Fibroblast of skin of abdomen (primary cell): ENCODE measurements around the gene IL1RAPL1.
A peak's percentile ranks its signal among the peaks of the same experiment; 100 is the strongest.

ENCODE experiments used
- DNase-seq: peaks from one replicate; pipeline ENCODE4 v3.0.0-alpha.2; 2013

The IL1RAPL1 gene

DNA sequence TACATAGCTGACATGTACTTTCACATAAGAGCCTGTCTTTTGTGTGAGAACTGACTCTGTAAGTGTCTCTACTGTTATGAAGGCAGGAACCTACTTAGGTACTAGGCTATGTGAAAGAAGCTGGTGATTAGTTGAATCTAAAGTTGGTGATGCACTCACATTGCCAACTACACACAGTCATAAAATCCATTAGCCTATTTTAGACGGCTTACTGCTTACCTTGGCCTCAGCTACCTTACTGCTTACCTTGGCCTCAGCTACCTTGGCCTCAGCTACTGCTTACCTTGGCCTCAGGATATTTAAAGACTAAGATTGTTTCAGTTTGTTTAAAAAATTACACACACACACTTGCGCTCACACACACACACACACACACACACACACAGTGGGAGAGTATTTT lies 549.7 kb downstream of the IL1RAPL1 start:
- no peak for DNase-seq

DNA sequence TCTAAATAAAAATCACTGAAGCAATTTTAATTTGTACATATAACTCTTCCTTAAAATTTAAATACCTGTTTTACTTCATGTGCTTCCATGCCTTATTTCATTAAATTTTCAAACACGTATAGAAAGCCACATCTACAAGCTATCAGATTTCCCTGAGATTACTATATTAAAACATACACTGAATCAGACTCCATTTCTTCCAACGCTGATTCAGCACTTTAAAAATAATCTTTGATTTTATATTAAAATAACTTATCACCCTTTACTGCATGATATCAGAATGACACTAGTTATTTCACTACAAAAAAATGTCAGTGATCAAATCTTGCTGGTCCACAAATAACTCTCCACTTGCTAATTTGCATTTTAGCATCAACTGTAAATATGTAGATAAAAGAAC lies 550.8 kb downstream of the IL1RAPL1 start:
- DNase-seq: no peak

DNA sequence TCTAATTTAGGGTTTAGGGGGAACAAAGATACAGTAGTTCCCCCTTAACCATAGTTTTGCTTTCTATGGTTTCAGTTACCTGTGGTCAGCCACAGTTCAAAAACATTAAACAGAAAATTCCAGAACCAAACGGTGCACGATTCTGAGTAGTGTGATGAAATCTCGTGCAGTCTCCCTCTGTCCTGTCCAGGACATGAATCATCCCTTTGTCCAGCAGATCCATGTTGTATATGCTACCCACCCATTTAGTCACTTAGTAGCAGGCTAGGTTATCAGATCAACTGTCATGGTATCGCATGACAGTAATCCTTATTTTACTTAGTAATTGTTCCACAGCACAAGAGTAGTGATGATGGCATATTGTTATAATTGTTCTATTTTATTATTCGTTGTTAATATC lies 556.1 kb downstream of the IL1RAPL1 start:
- DNase-seq: no peak

DNA sequence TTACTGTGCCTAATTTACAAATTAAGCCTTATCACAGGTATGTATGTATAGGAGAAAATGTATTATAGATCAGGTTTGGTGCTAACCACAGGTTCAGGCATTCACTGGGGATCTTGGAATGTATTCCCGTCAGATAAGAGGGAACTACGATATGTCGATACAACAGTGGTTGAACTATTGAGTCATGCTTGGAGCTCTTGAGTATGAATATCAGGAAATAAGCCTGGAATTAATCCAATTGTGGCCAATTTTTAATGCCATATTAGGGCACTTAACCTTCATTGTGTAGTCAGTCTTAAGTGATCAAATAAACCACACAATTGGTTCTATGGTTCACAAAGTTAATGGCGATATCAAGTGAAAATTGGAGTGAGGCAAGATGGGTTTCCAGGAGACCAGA lies 556.5 kb downstream of the IL1RAPL1 start:
- no peak for DNase-seq

DNA sequence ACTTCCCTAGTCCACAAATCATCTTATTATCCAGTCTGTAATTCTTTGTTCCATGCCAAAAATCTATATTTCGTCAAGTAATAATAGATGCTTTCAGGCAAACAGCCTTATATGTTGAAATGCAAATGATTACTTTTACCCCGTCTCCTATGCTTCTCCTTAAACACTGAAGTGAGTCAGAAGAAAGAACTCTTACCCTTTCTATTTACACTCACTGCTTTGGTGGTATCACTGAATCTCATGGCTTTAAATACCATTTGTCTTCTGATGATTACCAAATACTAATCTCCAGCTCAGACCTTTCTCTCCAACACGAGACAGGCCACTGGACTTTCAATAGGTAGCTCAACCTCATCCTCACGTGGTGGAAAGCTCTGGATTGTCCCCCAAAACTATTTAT lies 558.1 kb downstream of the IL1RAPL1 start:
- peak; percentile 2 for DNase-seq

DNA sequence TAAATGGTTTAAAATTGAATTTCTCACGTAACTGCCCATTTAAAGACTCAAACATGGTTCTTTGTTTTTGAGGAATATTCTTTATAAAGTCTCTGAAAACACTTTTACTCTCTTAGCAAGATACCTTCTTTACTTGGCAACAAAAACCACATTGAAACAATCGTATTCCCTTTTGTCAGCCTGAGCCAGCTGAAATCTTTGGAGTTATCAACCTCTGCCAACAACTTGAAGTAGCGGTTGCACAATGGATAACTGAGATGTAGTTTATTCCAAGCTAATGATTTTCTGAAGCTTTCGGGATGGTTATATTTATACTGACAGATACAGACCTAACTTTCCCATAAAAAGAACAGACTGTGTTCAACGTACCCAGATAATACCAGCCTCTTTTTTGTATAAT lies 561.3 kb downstream of the IL1RAPL1 start:
- DNase-seq: no peak

DNA sequence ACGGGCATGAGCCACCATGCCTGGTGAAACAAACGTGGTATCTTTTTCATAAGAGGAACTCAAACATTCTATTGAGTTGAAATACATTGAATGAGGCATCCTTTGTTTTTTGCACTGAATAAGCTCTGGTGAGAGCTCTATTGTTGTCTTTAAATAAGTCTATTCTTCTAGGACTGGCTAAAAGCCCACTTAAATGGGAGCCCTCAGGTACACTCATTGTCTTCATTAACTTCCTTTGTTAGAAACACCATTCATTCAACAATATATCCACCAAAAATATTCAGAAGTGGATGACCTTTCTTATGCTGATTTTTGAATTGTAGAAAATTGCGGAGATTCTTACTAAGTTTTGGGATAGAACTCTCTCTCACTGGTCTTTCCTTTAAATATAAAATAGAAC lies 568.0 kb downstream of the IL1RAPL1 start:
- DNase-seq: no peak

DNA sequence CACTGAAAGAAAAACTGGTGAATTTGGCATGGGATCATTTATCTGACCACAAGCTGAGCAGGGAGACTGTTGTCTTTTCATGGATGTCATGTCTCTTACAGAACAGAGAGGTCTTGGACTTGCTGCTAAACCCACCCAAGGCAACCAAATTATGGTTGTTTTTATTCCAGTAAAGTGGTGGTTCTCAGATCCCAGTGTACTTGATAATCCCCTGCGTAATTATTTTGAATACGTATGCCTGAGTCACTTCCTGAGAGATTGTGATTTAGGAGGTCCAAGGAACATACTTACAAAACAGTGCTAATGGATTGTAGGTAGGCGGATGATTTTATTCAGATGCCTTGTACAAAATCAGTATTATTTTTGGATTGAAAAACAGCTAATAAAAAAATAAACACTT lies 585.6 kb downstream of the IL1RAPL1 start:
- DNase-seq: peak; percentile 1

DNA sequence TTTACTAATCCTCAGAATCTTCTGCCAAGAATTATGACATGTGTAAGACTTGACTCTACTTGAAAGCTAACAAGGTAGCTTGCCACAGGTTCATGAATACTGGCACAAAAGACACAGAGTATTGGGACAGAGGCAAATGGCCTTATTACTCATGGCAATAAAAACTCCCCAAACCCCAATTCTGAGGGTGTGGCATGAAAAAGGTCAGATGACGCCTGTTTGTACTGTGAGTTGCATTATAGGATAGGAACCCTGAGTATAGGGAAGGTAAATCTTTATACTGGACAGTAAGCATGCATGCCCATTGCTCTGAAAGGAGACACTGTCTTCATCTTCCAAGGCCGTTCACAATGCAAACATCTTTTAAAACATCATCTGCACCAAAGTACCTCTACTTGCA lies 600.0 kb downstream of the IL1RAPL1 start:
- no peak for DNase-seq

DNA sequence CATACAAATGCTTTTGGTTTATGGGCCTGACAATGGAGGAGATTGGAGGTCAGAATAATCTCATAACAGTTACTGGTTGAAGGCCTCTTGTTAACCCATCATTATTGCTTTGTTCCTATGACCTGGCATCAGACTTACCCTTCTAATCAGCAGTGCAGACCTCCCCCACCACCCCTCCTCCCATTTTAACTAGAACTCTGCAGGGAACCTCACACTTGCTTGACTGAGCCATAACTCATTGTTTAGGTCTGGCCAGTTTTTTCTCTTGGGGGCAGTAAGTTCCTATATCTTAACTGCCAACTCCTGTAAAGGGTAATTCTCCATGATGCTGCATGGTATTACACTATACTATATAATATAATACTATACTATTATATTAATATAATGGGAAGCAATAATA lies 609.3 kb downstream of the IL1RAPL1 start:
- no peak for DNase-seq

DNA sequence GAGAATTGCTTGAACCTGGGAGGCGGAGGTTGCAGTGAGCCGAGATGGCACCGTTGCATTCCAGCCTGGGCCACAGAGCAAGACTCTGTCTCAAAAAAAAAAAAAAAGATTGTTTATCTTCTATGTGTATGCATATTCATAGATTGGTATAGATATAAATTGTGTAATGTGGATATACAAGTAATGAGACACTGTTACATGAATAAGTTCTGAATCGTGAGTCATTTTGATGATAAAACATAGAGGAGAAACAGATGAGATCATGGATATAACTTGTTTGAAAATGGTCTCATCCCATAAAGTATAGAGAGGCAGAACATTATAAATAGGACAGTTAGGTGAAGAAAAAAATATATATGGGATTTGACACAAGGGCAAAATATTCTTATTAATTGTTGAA lies 628.0 kb downstream of the IL1RAPL1 start:
- DNase-seq: no peak

DNA sequence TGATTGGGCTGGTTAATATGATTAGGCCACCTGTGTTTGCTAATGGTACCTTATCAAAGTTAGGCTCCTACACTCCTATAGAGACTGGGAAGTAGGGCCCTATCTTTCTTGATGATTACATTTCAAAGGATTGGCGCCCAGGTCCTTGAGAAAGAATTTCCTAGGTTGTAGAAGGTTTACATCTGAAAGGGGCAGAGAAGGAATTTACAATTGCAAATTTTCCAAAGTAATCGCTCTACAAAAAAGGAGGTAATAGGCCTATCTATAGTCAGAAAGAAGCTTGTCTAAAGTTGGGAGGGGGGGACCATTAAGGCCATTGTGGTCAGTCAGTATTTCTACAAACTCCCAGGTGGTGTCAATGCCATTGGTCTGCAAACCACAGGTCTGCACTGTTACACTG lies 638.4 kb downstream of the IL1RAPL1 start:
- no peak for DNase-seq

DNA sequence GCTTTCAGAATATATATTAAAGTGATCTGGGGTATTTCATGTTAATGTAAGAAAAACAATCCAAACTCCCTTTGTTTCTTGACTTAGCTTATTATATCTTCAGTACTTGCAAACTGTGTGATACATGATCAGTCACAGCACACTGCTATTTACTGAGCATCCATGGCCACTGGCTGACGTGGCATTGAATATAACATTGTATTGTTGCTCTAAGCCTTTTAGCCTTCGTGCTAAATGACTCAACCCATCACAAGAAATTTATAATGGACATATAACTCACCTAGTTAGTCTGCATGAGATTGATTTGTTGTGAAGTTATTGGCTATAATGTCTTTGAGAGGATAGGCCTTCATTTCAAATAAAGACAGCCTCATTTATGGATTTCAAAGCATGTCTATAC lies 642.6 kb downstream of the IL1RAPL1 start:
- DNase-seq: peak; percentile 10

DNA sequence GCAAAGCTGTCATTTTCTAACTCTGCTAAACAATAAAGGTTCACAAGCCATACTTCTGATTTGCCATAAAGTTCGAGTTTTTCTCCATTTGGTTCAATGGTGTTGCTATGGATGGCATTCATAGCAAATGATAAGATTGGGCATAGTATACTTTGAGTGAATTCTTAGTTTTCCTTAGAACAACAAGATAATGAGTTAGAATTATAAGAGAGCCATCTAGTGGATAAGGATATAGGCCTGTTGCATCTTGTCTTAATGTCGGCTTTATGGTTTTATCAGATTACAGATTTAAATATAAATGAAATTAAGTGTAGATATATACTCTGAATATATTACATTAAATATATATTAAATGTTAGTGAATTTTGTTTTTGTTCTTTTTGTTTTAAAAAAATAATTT lies 644.6 kb downstream of the IL1RAPL1 start:
- no peak for DNase-seq

DNA sequence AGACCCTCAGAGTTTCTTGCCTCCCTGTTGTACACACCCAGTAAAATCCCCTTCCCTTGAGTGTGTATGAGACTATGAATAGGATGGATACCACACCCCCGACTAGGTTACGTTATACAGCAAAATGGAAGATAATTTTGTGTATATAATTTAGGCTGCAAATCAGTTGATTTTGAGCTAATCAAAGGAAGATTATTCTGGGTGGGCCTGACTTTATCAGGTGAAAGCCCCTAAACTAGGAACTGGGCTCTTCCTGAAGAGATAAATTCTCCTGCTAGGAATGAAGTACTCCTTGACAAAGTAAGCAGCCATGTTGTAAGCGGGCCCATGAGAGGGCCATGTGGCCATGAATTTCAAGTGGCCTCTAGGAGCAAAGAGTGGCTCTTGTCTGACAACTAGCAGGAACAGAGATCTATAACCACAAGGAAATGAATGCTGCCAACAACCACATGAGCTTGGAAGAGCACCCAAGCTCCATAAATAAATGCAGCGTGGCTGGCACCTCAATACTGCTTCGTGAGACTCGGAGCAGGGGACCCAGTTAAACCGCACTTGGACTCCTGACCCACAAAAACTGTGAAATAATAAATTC lies 646.4 kb downstream of the IL1RAPL1 start:
- DNase-seq: no peak

DNA sequence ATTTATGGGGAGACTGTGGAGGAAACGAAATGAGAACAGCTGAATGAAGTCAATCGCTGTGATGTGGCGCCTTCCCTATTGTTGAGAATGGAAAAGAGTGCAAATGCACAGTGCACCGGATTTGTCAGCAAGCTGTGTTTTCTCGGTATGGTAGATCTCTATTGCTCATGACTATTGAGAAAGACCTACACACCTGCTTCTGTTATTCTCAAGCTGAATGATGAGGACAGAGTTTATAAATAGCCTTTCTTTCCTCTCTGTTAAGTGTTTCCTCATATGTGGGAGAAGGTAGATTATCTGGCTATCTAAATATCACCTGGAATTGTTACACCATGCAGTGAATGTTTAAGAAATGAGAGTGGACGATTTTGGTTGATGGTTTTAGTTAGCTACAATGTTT lies 650.7 kb downstream of the IL1RAPL1 start:
- no peak for DNase-seq

DNA sequence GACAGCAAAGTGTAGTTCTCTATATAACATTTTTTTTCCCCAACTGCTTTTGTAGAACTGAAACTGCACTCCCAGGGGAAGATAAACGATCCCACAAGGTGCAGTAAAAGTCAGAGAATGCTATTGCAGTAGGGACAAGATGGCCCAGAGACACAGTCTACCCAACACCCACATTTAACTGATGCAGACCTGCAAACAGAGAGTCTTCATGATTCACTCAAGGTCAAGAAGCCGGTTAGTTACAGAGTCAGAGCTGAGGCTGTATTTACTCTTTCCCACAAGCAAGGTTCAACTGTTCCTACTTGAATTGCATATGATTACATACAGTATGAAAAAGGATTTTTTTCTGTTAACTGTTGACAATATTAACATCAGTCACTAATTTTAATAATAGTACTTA lies 654.6 kb downstream of the IL1RAPL1 start:
- DNase-seq: no peak

DNA sequence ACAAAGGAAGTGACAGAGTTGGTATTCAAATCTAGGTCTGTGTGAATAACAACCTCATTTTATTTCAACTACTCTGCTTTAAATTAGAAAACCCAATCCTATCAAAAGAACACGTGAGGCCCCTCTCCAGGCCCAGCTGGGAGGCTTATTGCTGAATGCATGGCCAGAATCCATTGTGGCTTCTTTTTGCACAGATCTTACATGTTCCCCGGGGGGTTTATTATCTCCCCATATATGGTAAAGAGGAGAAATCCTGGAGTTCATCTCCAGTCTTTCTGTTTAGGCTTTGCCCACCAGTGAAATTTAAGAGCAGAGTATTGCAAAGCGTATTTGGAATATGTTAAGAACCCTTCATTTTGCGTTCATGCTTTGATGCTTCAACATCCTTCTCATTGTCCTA lies 655.6 kb downstream of the IL1RAPL1 start:
- no peak for DNase-seq

DNA sequence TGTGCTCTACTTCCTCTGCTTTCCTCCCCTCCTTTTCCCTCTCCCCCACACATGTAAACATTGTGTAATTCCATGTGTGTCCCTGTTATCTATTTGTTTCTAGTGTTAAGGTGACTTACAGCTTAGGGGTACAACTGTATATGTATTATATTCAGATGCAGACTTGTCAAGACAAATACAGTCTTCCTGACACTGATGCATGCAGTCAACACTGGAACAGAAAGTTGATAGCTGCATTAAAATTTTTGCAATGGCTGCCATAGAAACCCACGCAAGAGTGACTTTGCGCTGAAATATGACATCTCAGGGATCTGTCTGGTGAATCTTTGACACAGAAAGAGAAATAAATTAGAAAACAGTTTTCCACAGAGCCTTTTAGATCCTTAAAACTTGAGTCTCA lies 656.7 kb downstream of the IL1RAPL1 start:
- DNase-seq: no peak

DNA sequence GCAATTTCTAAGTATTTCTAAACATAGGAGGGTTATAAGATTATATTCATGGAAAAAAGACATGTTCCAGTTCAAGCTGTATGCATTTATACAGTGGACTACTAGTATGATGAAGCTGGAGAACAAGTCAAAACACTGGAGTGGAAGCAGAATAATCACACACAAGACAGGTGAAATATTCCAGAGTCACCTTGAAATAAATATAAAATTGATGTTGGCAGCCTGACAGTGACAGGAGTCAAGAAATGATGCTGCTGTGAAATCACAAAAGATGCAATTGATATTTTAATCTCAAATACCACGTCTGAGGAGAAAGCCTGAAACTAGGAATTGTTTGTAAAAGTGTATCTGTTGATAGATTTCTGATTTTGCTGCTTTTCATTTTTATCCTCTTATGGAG lies 667.3 kb downstream of the IL1RAPL1 start:
- DNase-seq: no peak

DNA sequence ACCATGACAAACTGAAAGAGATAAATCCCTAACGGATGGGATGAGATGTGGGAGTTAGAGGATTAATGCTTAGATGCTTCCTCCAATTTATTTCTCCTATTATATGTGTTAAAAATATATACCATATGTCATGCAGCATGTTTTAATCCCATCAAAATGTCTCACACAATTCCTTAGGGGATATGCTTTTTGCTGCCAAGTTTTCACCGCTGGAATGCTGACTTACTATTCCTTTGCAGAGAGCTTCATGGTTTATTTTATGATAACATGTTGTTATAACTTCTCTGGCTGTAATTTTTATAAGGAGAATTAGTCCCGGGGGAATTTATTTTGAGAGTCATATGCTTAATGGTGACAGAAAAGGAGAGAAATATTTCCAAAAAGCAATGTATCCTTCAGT lies 670.3 kb downstream of the IL1RAPL1 start:
- DNase-seq: peak; percentile 83

DNA sequence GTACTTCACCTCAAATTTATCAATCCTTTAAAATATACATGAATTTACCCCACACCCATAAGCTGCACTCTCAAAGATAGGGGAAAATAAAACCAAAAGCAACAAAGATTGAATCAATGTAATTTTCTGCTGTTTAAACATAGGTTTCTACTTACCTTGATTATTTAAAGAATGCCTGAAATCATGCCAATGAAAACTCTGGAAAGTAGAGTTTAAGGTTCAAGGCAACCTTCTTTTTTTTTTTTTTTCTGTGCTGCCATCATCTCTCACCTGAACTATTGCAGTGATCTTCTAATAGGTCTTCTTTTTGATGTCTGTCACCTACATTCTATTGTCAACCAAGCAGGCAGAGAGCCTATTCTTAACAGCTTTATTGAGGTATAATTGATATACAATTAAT lies 682.1 kb downstream of the IL1RAPL1 start:
- no peak for DNase-seq

DNA sequence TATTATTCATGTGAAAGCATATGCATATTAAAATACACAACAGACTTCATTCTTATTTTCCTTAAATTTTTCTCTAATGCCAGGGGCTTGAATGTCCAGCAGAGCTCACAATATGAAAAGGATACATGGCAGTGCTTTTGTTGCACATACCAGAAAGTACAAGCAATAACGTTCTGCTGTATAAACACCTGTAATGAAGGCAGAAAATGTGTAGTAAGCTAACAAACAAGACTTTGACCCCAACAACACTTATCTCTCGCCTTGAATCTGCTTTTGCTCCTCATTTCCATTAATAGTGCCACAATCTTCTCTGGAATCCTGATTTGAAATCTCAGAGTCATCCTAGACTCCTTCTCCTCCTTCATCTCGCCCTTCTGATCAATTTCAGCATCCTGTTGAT lies 687.3 kb downstream of the IL1RAPL1 start:
- no peak for DNase-seq

DNA sequence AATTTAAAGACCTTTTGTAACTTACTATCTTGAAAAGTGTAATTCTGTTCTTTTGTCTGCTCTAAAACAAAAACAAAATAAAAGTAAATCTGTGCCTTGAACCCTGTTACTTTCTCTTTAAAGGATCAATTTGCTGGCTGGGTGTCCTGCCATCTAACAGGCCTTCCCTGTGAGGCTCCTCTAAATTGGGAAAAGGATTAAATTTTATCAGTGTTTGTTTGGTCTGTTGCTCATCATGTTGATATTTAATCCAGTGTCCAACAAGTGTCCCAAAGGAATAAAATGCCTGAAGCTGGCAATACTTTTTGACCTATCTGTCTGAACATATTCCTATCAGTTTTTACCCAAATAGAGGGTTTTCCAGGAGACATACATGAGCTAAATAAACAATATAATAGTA lies 688.7 kb downstream of the IL1RAPL1 start:
- DNase-seq: no peak

DNA sequence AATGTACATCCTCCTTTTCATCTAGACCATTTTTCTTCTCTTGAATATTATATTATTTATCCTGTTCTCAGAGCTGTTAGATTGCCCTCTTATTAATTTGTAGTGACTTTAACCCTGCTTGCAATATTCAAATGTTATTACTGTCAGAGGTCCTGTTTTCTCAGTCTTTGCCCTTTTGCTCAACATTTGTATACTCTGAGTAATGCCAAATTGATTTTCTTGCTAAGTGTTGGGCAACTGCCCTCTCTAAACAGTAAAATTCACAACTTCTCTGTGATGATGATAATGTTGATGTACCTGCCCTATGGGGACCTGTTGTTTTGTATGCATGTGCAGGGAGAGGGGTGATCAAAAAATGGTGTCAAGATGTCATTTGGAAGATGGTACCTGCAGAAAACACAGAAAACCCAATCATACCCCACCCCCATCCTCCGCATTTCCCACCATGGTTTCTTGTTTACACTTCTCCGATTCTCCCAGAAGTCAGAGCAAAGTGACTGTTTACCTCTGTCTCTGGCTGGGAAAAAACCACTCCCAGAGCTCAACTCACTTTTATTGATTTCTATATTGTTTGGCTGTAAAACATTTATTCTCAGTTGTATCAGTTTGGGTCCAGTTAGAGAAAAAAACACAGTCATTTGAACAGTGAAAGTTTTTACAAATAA lies 694.0 kb downstream of the IL1RAPL1 start:
- DNase-seq: no peak
